ENCODE results near the gene PSG11. TPM values are rescaled to one million over a fixed set of nuclear protein-coding genes. Genes with fewer than 3 reads are reported as not detected.
"Not testable (repeated sequence)": the region's sequence is repeated elsewhere in the genome, so short reads cannot be mapped to it uniquely, and the experiment has no call there.

Gene PSG11
- total and polyA plus RNA-seq, 2 of the 4 experiments (the other 2 are of a cell fraction): 0.07 to 0.18 TPM

GRCh38 chr19:43004846-43005245, 21.4 kb downstream of the PSG11 start:
- H2AK5ac ChIP-seq (ENCODE audit: low read depth, low read length); H3K23ac ChIP-seq (ENCODE audit: low read depth, low read length); ATAC-seq (ENCODE audit: low read depth); H2BK20ac ChIP-seq (ENCODE audit: low read depth, low read length); H3K9me1 ChIP-seq (ENCODE audit: insufficient read depth, low read length); H4K5ac ChIP-seq (ENCODE audit: low read depth, low read length); H3K4me3 ChIP-seq (ENCODE audit: insufficient read depth, low read depth, low read length); H3K36me3 ChIP-seq (ENCODE audit: control insufficient read depth, insufficient read depth, low read length); H2AK9ac ChIP-seq (replicated peaks; ENCODE audit: low read depth, low read length, poor library complexity); BruUV-seq (replicated peaks); H3K79me1 ChIP-seq (ENCODE audit: low read depth in 1 of 2, low read length in 2 of 2); H3K18ac ChIP-seq (ENCODE audit: low read depth, low read length); H2BK5ac ChIP-seq (ENCODE audit: low read depth, low read length, poor library complexity, severe bottlenecking); intact Hi-C loops (cut with micrococcal nuclease); H3K4ac ChIP-seq (ENCODE audit: low read depth, low read length); H4K91ac ChIP-seq (ENCODE audit: insufficient read depth, low read depth, low read length); H3K4me2 ChIP-seq (ENCODE audit: low read depth, low read length); in situ Hi-C loops (cut with MboI; ENCODE audit: low sequenced_read_pairs); dilution Hi-C loops (cut with HindIII; ENCODE audit: low sequenced_read_pairs, unreplicated experiment); H3K27me3 ChIP-seq (ENCODE audit: control insufficient read depth, insufficient read depth, low read length); H3K4me1 ChIP-seq (ENCODE audit: control insufficient read depth, insufficient read depth, low read length); H3K9ac ChIP-seq (ENCODE audit: low read depth, low read length); CTCF ChIA-PET; H4K20me1 ChIP-seq (ENCODE audit: insufficient read depth, low read length); H3K27ac ChIP-seq (ENCODE audit: insufficient read depth, low read length); H2BK15ac ChIP-seq (ENCODE audit: low read depth, low read length); H2AFZ ChIP-seq (replicated peaks; ENCODE audit: low read length, poor library complexity); H3K14ac ChIP-seq (replicated peaks; ENCODE audit: low read depth, low read length); H3K9me3 ChIP-seq (ENCODE audit: control insufficient read depth, insufficient read depth, low read length); H3K56ac ChIP-seq (ENCODE audit: extremely low read depth, insufficient read depth, low read length); H4K8ac ChIP-seq (ENCODE audit: low read depth in 2 of 2, low read length in 2 of 2); POLR2A ChIA-PET (ENCODE audit: unreplicated experiment): not testable (repeated sequence)
- 20% methylated on average over 1 of the region's 4 CpGs; no CpG with 5 or more reads in 1 of the 2 experiments for WGBS, 2 experiments (ENCODE audit: extremely low coverage in 2 of 2, insufficient read length in 1 of 2)
- 0 out of 2 replicates have a peak overlapping the region, but pooled peaks have one; percentile 8 for H2BK120ac ChIP-seq (ENCODE audit: low read depth, low read length)
- peak; percentile 55 for DNase-seq

DNA sequence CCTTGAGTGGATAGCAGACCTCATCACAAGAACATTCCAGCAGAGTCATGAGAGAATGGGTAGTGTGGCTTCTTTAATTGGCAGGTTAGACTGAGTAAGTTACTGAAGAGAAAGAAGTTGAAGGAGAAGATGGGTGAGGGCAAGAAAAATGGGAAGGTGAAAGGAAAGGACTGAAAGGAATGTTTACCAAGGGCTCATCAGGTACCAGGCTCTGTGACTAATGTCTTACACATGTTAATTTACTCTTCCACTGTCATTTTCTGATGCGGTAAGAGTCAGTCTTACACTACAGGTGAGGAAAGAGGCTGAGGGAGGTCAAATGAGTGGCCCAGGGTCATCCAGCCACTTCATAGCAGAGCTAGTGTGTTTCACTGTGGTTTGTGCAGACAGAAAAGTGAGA, 22.6 kb downstream of the PSG11 start:
- Histone ChIP-seq H2BK5ac (ENCODE audit: low read depth, low read length, poor library complexity, severe bottlenecking) (peak overlapping the region; percentile 19), H2AK5ac (ENCODE audit: low read depth, low read length) (peak overlapping the region; percentile 39; the same call in 1 of the 2 replicates)
- H3K4me3 ChIP-seq (ENCODE audit: insufficient read depth, low read depth, low read length); H3K4me1 ChIP-seq (ENCODE audit: control insufficient read depth, insufficient read depth, low read length); dilution Hi-C loops (cut with HindIII; ENCODE audit: low sequenced_read_pairs, unreplicated experiment); H3K9me1 ChIP-seq (ENCODE audit: insufficient read depth, low read length); ATAC-seq (ENCODE audit: low read depth); H3K4ac ChIP-seq (ENCODE audit: low read depth, low read length); H3K9ac ChIP-seq (ENCODE audit: low read depth, low read length); H3K79me1 ChIP-seq (ENCODE audit: low read depth in 1 of 2, low read length in 2 of 2); H2BK15ac ChIP-seq (ENCODE audit: low read depth, low read length); H4K5ac ChIP-seq (ENCODE audit: low read depth, low read length); H2BK120ac ChIP-seq (ENCODE audit: low read depth, low read length); H4K20me1 ChIP-seq (ENCODE audit: insufficient read depth, low read length); H3K14ac ChIP-seq (replicated peaks; ENCODE audit: low read depth, low read length); H3K18ac ChIP-seq (ENCODE audit: low read depth, low read length); H3K9me3 ChIP-seq (ENCODE audit: control insufficient read depth, insufficient read depth, low read length); BruUV-seq (replicated peaks); H3K4me2 ChIP-seq (ENCODE audit: low read depth, low read length); intact Hi-C loops (cut with micrococcal nuclease); H2AFZ ChIP-seq (replicated peaks; ENCODE audit: low read length, poor library complexity); CTCF ChIA-PET; H3K27ac ChIP-seq (ENCODE audit: insufficient read depth, low read length); POLR2A ChIA-PET (ENCODE audit: unreplicated experiment); DNase-seq; H3K27me3 ChIP-seq (ENCODE audit: control insufficient read depth, insufficient read depth, low read length); H4K8ac ChIP-seq (ENCODE audit: low read depth in 2 of 2, low read length in 2 of 2); in situ Hi-C loops (cut with MboI; ENCODE audit: low sequenced_read_pairs); H2BK20ac ChIP-seq (ENCODE audit: low read depth, low read length); H4K91ac ChIP-seq (ENCODE audit: insufficient read depth, low read depth, low read length); H3K23ac ChIP-seq (ENCODE audit: low read depth, low read length); H3K36me3 ChIP-seq (ENCODE audit: control insufficient read depth, insufficient read depth, low read length); H2AK9ac ChIP-seq (replicated peaks; ENCODE audit: low read depth, low read length, poor library complexity); H3K56ac ChIP-seq (ENCODE audit: extremely low read depth, insufficient read depth, low read length): not testable (repeated sequence)
- WGBS, 2 experiments (ENCODE audit: extremely low coverage in 2 of 2, insufficient read length in 1 of 2): no CpG with 5 or more reads among the region's 1 CpG

Data from IMR-90 (cell line).